Measurements from ENCODE around the gene LMO3. TPM values are rescaled to one million over a fixed set of nuclear protein-coding genes. Genes with fewer than 3 reads are reported as not detected.

Gene LMO3
- total RNA-seq, 1 donor from 2014 or later = 0.26 TPM

DNA sequence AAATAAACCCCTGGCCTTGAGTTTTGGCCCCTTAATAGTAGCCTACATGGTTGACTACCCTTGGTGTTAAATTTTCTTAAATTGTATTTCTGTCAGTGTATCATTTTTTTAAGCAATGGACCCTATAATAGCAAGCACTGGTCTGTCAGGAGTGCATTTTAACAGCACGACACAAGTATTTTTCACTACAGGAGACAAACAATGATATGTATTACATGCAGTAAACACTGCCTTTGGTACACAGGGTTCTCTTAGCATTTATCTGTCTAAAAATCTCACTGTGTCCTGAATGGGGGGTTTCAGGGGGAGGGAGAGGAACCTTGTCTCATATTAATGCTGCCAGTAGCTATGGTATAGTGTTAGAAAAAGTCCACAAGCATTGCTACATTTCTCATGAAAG is 18.4 kb downstream of the LMO3 start:
- DNase-seq (ENCODE audit: low read depth) = peak; percentile 36
- Histone ChIP-seq H3K27me3 (ENCODE audit: control insufficient read depth, insufficient read depth, low read length) (no peaks in the 10 kb centered on the region), H3K4me3 (ENCODE audit: low read depth, low read length) (peak overlapping the region; percentile 2), H3K36me3 (ENCODE audit: control insufficient read depth, insufficient read depth, low read length) (no peaks in the 10 kb centered on the region)
- TF ChIP-seq, protein P1, sequence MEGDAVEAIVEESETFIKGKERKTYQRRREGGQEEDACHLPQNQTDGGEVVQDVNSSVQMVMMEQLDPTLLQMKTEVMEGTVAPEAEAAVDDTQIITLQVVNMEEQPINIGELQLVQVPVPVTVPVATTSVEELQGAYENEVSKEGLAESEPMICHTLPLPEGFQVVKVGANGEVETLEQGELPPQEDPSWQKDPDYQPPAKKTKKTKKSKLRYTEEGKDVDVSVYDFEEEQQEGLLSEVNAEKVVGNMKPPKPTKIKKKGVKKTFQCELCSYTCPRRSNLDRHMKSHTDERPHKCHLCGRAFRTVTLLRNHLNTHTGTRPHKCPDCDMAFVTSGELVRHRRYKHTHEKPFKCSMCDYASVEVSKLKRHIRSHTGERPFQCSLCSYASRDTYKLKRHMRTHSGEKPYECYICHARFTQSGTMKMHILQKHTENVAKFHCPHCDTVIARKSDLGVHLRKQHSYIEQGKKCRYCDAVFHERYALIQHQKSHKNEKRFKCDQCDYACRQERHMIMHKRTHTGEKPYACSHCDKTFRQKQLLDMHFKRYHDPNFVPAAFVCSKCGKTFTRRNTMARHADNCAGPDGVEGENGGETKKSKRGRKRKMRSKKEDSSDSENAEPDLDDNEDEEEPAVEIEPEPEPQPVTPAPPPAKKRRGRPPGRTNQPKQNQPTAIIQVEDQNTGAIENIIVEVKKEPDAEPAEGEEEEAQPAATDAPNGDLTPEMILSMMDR (IDR thresholded peaks at IDR 0.05; ENCODE audit: insufficient read depth, low read length, severe bottlenecking) = no peak
- no peak for FAIRE-seq

DNA sequence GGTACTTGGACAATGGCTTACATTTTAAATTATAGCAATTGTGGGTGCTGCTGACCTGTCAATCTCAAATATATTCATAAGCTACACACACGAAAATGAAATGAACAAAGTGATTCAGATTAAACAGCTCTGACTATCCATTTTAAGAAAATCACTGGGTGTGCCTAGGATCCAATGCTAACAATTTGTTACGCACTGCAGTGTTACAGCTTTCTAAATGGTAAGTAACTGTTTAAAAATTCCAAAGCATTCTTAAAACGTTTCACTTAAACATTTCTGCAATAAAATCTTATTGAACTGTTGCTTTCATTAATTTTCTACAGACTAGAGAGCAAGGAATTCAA is 18.9 kb downstream of the LMO3 start:
- FAIRE-seq (no peak), DNase-seq (ENCODE audit: low read depth) (peak; percentile 52)
- Histone ChIP-seq H3K27me3 (ENCODE audit: control insufficient read depth, insufficient read depth, low read length) (no peaks in the 10 kb centered on the region), H3K36me3 (ENCODE audit: control insufficient read depth, insufficient read depth, low read length) (no peaks in the 10 kb centered on the region), H3K4me3 (ENCODE audit: low read depth, low read length) (peak overlapping the region; percentile 3)
- TF ChIP-seq, protein P1 (IDR thresholded peaks at IDR 0.05; ENCODE audit: insufficient read depth, low read length, severe bottlenecking) = no peak

DNA sequence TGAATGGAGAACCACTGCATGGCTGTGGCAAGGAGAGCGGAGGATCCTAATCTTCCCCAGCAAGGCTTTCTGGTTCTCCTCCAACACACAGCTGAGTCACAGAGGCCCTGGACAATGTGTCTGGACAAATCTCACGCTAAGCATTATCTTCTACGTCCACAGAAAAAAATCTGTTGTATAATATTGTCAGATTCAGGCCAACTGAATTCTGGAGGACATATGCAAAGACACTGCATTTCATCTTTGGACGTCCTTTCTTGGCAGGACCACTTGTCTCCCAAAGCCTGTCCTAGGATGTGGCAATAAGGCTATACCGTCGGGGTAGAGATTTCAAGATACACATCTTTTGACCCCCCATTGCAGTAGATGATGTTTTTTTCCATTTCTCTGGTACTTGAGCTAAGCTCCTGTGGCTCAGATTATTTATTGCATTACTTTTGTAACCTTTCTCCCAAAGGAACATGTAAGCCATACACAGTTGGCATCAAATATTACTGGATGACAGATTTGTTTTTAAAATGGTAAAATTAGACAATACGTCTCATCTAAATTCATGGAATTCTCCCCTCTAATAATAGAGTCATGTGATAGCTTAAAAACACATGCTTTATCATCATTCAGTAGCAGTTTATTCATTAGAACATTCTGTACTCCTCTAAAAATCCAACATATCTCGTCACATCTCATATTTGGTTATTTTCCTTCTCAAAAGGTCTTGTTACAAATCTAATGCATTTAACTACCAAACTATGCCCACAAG is 19.4 kb downstream of the LMO3 start:
- no peaks in the 10 kb centered on the region for H3K36me3 ChIP-seq (ENCODE audit: control insufficient read depth, insufficient read depth, low read length)
- TF ChIP-seq, protein P1 (IDR thresholded peaks at IDR 0.05; ENCODE audit: insufficient read depth, low read length, severe bottlenecking) = no peak
- peak overlapping the region; percentile 3 for H3K4me3 ChIP-seq (ENCODE audit: low read depth, low read length)
- DNase-seq (ENCODE audit: low read depth) (peak; percentile 90), FAIRE-seq (no peak)
- H3K27me3 ChIP-seq (ENCODE audit: control insufficient read depth, insufficient read depth, low read length) = no peaks in the 10 kb centered on the region

DNA sequence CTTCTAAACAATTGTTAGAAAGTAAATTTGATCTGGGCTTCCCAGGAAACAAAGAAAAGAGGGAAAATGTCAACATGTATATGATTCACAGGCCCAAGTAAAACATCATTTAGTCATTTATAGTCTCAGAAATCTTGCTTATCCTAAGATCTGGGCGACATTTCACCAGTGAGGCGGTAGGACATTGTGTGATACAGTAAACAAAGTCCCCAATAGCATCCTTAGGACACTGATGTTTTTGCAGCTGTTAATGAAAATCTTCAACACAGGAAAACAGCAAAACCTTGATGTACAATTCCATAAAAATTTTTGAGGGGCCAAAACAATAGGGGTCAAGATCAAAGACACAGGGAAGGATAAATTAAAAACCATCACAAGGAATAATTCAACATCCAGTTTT is 20.2 kb downstream of the LMO3 start:
- H3K4me3 ChIP-seq (ENCODE audit: low read depth, low read length) = no peak overlapping the region
- no peak for DNase-seq (ENCODE audit: low read depth)
- no peaks in the 10 kb centered on the region for H3K27me3 ChIP-seq (ENCODE audit: control insufficient read depth, insufficient read depth, low read length)
- TF ChIP-seq, protein P1 (IDR thresholded peaks at IDR 0.05; ENCODE audit: insufficient read depth, low read length, severe bottlenecking) = no peak
- FAIRE-seq = no peak
- no peaks in the 10 kb centered on the region for H3K36me3 ChIP-seq (ENCODE audit: control insufficient read depth, insufficient read depth, low read length)

DNA sequence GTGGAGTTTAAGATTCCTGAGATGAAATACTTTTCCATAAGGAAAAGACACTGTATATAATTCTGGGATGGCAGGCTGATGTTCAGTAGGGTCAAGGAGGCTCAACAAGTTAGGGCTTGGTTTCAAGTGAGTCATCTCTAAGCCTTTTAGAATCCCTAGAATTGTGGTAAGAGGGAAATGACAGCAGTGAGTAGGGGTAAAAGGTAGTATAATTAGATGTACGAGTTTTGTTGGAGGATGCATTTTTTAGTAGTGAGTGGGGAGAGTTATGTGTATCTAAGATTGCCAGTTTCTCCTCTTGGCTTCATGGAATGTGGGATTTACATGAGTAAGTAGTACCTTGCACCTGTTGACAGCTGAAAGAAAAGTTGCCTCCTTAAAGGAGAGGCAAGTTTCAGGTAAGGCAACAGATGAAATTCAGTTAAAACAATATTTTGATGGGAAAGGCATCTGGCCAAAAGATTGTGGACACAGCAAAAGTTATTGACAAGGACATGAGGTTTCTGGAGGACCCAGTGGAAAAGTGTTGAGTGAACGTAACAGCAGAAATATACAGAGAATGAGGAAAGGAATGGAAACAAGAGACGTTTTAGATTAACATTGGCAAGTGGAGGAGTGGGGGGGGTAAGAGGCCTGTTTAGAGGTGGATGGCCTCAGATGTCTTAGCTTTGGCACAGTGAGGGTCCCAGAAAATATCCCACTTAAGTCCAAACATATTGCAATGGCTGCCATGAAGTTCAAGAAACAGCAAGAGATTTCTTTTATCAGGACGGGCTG is 21.8 kb downstream of the LMO3 start:
- Histone ChIP-seq H3K36me3 (ENCODE audit: control insufficient read depth, insufficient read depth, low read length) (no peaks in the 10 kb centered on the region), H3K27me3 (ENCODE audit: control insufficient read depth, insufficient read depth, low read length) (no peaks in the 10 kb centered on the region), H3K4me3 (ENCODE audit: low read depth, low read length) (no peak overlapping the region)
- FAIRE-seq = no peak
- DNase-seq (ENCODE audit: low read depth) = peak; percentile 99
- TF ChIP-seq, protein P1 (IDR thresholded peaks at IDR 0.05; ENCODE audit: insufficient read depth, low read length, severe bottlenecking) = no peak

Measured in bronchial epithelial cell (primary cell).